Heart right ventricle (tissue), 16 donors: Measurements from ENCODE around the gene YPEL4. TPM values are rescaled to one million over a fixed set of nuclear protein-coding genes. Genes with fewer than 3 reads are reported as not detected.
"Not testable (repeated sequence)": the region's sequence is repeated elsewhere in the genome, so short reads cannot be mapped to it uniquely, and the experiment has no call there.

Experiments used
- ATAC-seq, 8 donors: fragments of 200-7000 bp; cut with Tn5 transposase; one replicate each; pipeline ENCODE4 v1.9.1; 2020; ENCODE audit warnings: mild to moderate bottlenecking in 8 of 8, moderate library complexity in 8 of 8, moderate number of reproducible peaks in 1 of 8
- DNase-seq, 2 donors: peaks; one replicate each; pipeline ENCODE4 v3.0.0-alpha.2; 2020
- H3K27ac ChIP-seq, 10 donors: fragments of 200-600 bp; sonication (generic) in 2 of 10; one replicate each; pipeline versions ENCODE4 v1.5.0 to v1.8.0; 2020 to 2022; ENCODE audit warnings: mild to moderate bottlenecking in 3 of 10
- H3K27me3 ChIP-seq, 7 donors: fragments of 200-600 bp; one replicate each; pipeline ENCODE4 v1.8.0; 2021 to 2022; ENCODE audit warnings: mild to moderate bottlenecking in 2 of 7
- H3K36me3 ChIP-seq, 9 donors: fragments of 200-600 bp; sonication (generic) in 1 of 9; one replicate each; pipeline versions ENCODE4 v1.5.0 to v1.8.0; 2020 to 2022; ENCODE audit warnings: mild to moderate bottlenecking in 2 of 9
- H3K4me1 ChIP-seq, 9 donors: fragments of 200-600 bp; sonication (generic) in 1 of 9; one replicate each; pipeline versions ENCODE4 v1.5.0 to v1.8.0; 2020 to 2022; ENCODE audit warnings: mild to moderate bottlenecking in 4 of 9
- H3K4me3 ChIP-seq, 10 donors: fragments of 200-600 bp; sonication (generic) in 2 of 10; one replicate each; pipeline versions ENCODE4 v1.5.0 to v1.8.0; 2020 to 2022; ENCODE audit warnings: mild to moderate bottlenecking in 7 of 10, moderate library complexity in 2 of 10
- H3K9me3 ChIP-seq, 11 donors: fragments of 200-600 bp in 10 of 11; sonication (generic) in 2 of 11; one replicate each; pipeline versions ENCODE4 v1.5.0 to v1.8.0; 2013 to 2022; ENCODE audit warnings: mild to moderate bottlenecking in 2 of 11, control low read depth in 1 of 11, moderate library complexity in 1 of 11
- CTCF ChIP-seq, 9 donors: fragments of 200-600 bp; sonication (generic) in 2 of 9; IDR thresholded peaks; one replicate each; pipeline versions ENCODE4 v1.5.0 to v1.8.0; 2021 to 2022; ENCODE audit warnings: antibody characterized with exemption in 9 of 9, mild to moderate bottlenecking in 5 of 9, moderate library complexity in 1 of 9
- WGBS, 2 donors: extraction: QIAGEN DNeasy Blood & Tissue Kit; methylation state at CpG; one replicate each; pipeline ENCODE4 v1.1.7; 2013; ENCODE audit warnings: inconsistent platforms in 1 of 2; 5-methylcytosine and 5-hydroxymethylcytosine counted together
- intact Hi-C, 10 donors: fragments of 100-400 bp; cut with DNase I; formaldehyde crosslinking; loops; one replicate each; pipeline versions ENCODE4 v1.11.1 to v1.14.2; 2022
- long read RNA-seq, 3 donors: library from polyadenylated mRNA; unstranded; transcript quantifications; one replicate each; pipeline ENCODE4 v2.0.0, GENCODE V29; 2020 to 2021
- polyA plus RNA-seq, 2 donors: library from polyadenylated mRNA; stranded (reverse); fragments of 200-250 nt; gene quantifications; one replicate each; pipeline ENCODE4 v1.2.3, GENCODE V29; 2013
- total RNA-seq, 10 donors: library from RNA; stranded (reverse); fragmentation: NEBNext Ultra II Directional in 3 of 10; extraction: Animal tissue kit (Norgen Biotek cat#: 25700) in 3 of 10; gene quantifications; one replicate each; pipeline versions ENCODE4 v1.2.1 to v1.2.4, GENCODE V29; 2021 to 2023
- donor health status: Arrhythmogenic right ventricular cardiomyopathy.
- donor health status: ischemic (EF 13 %, LVEDD 7.1; RV severe dilation, severe dysfunction).
- donor health status: healthy with polysubstance abuse.
- donor health status: DM: no; HTN: yes; CAD: no.
- donor health status: DM: no; HTN: no; CAD: no.
- donor health status: ischemic (EF 25% LVEDD 6.9; RV normal size, moderate dysfunction).
- donor health status: ischemic (EF 25% LVEDD 5.7; RV mildly dilated, moderate dysfunction).
- donor health status: healthy.
- donor health status: DM: yes; HTN: yes; CAD: no.
- donor health status: Ischemic cardiomyopathy.
- donor health status: ischemic (EF 35%, LVEDD 5.7; RV mildly dilated, moderate dysfunction).
- donor health status: nonischemic (EF 11% LVEDD 7.7; RV severe dilation, severe dysfunction).
- donor health status: DM: yes; HTN: yes; CAD: no.
- donor health status: PGD.
- donor health status: ischemic (EF 29% LVEDD 5.4; RV normal size, mild dysfunction).
- donor health status: nonischemic (EF 23%, LVEDD 6.1; RV moderate dilation, normal function).

YPEL4 gene
- total RNA-seq, result 1 to 10 TPM in 2 of 10 donors, under 1 TPM in 7, not detected in 1; 0.17 to 1.1 (median 0.55) TPM
- 1 to 10 TPM in 1 of 2 donors, under 1 TPM in 1; 0.43 to 3.4 TPM for polyA plus RNA-seq
- long read RNA-seq, donor 1, partial matches to known transcripts, result 1 of 2 reads
- long read RNA-seq, donor 1, other reads (novel, unspliced or antisense), result 0 of 2 reads
- long read RNA-seq, donor 2, partial matches to known transcripts, result 1 of 1 reads
- long read RNA-seq, donor 2, other reads (novel, unspliced or antisense), result 0 of 1 reads
- long read RNA-seq, donor 3, partial matches to known transcripts, result 1 of 2 reads
- long read RNA-seq, donor 3, other reads (novel, unspliced or antisense), result 1 of 2 reads

GRCh38 chr11:57649826-57650738 is at the start of gene YPEL4:
YPEL4 (minus strand) TSS chr11:57649912; CDS start chr11:57647107, 2,805 bp downstream.
- Histone ChIP-seq H3K9me3 (no peaks in the 10 kb centered on the region), H3K4me3 (peak within 1 kb of the TSS; percentile 18 to 57 (median 44)), H3K27me3 (peaks cover 0 to 62% (median 50%) of the 10 kb centered on the region in 7 donors), H3K4me1 (peaks cover 3 to 71% (median 46%) of the 10 kb centered on the region in 9 donors), H3K27ac (peak within 1 kb of the TSS in 4 of 10 donors; percentile 20 to 36 (median 25)), H3K36me3 (no peaks in the 10 kb centered on the region)
- DNase-seq, result peak; percentile 55 to 60
- ATAC-seq, result peak; percentile 45 to 78 (median 70)
- WGBS, 2 donors, result 7 to 10% methylated on average over 15 of the region's 15 CpGs
- intact Hi-C loops, result loop anchor here in 9 of 10 donors (5.0 to 10.0 kb wide), 7 partner anchors 155 to 865 kb away; no protein-coding TSS in a partner anchor
- TF ChIP-seq CTCF (IDR thresholded peaks at IDR 0.05), result no peak

- Histone ChIP-seq H3K9me3 (no peaks in the 10 kb centered on the region), H3K4me3 (no peak overlapping the region), H3K27me3 (no peaks in the 10 kb centered on the region), H3K4me1 (no peaks in the 10 kb centered on the region), H3K36me3 (peaks cover 0 to 100% (median 64%) of the 10 kb centered on the region in 9 donors), H3K27ac (no peak overlapping the region)
- no peak for DNase-seq
- 87 to 90% methylated on average over 18 of the region's 18 CpGs for WGBS, 2 donors
- no peak for TF ChIP-seq CTCF (IDR thresholded peaks at IDR 0.05)
- ATAC-seq, result peak in 4 of 8 donors; percentile 12 to 39 (median 22)
- intact Hi-C loops, result no loop called here
Measured at GRCh38 chr11:57698843-57699365, 49.2 kb upstream of the YPEL4 start.

GRCh38 chr11:57690474-57690873 is 40.8 kb upstream of the YPEL4 start:
- H3K4me1 ChIP-seq, DNase-seq, H3K9me3 ChIP-seq, H3K27ac ChIP-seq, intact Hi-C loops, H3K4me3 ChIP-seq, ATAC-seq, H3K27me3 ChIP-seq: not testable (repeated sequence)
- peaks cover 0 to 100% (median 81%) of the 10 kb centered on the region in 9 donors for H3K36me3 ChIP-seq
- WGBS, 2 donors, result 97 to 99% methylated on average over 5 of the region's 5 CpGs

GRCh38 chr11:57681168-57681567 is 31.5 kb upstream of the YPEL4 start:
- 52% methylated on average over 1 of the region's 1 CpG for WGBS, 2 donors
- intact Hi-C loops, result no loop called here
- no peak for ATAC-seq
- no peaks in the 10 kb centered on the region for H3K9me3 ChIP-seq
- DNase-seq, result no peak
- no peak for TF ChIP-seq CTCF (IDR thresholded peaks at IDR 0.05)
- H3K27ac ChIP-seq, result no peak overlapping the region
- H3K4me3 ChIP-seq, result no peak overlapping the region
- H3K36me3 ChIP-seq, result peaks cover 0 to 95% (median 21%) of the 10 kb centered on the region in 9 donors
- no peaks in the 10 kb centered on the region for H3K27me3 ChIP-seq
- peaks cover 0 to 44% (median 17%) of the 10 kb centered on the region in 9 donors for H3K4me1 ChIP-seq
